HepG2 (cell line): ENCODE data around the gene PNMA8B.

Experiments used
- GTF3A ChIP-seq: sonication (generic); formaldehyde crosslinking; conservative IDR thresholded peaks from 2 replicates; pipeline ENCODE4 v1.4.0; 2020; ENCODE audit warnings: mild to moderate bottlenecking, missing genetic modification reagents
- HNRNPLL ChIP-seq: fragments of 200-400 bp; formaldehyde crosslinking; IDR thresholded peaks from 2 replicates; pipeline ENCODE4 v1.6.1; 2017; ENCODE audit warnings: mild to moderate bottlenecking, low read depth, low read length; ENCODE audit not compliant: poor library complexity, severe bottlenecking
- JUN ChIP-seq: sonication (generic); formaldehyde crosslinking; IDR thresholded peaks from 2 replicates; pipeline ENCODE4 v1.4.0; 2020; ENCODE audit warnings: mild to moderate bottlenecking, missing genetic modification reagents
- MAZ ChIP-seq, 2 experiments: sonication (generic) in 1 of 2; formaldehyde crosslinking in 1 of 2; IDR thresholded peaks; 2 replicates each; pipeline versions ENCODE4 v1.5.0 to v1.6.1; 2012 to 2020; ENCODE audit warnings: low read depth in 2 of 2, mild to moderate bottlenecking in 2 of 2, borderline replicate concordance in 1 of 2, improper control_type of control experiment in 1 of 2, low read length in 1 of 2, missing genetic modification reagents in 1 of 2, moderate library complexity in 1 of 2
- POLR2A ChIP-seq, 2 experiments: IDR thresholded peaks; 2 replicates each; pipeline ENCODE4 v1.6.1; 2011; ENCODE audit warnings: low read depth in 2 of 2, low read length in 2 of 2, mild to moderate bottlenecking in 1 of 2, moderate library complexity in 1 of 2; ENCODE audit not compliant: insufficient read depth in 1 of 2
- ZFP37 ChIP-seq: sonication (generic); formaldehyde crosslinking; IDR thresholded peaks from 2 replicates; pipeline ENCODE4 v1.4.0; 2020; ENCODE audit warnings: missing genetic modification reagents, borderline replicate concordance
- ZNF224 ChIP-seq: sonication (generic); formaldehyde crosslinking; IDR thresholded peaks from 2 replicates; pipeline ENCODE4 v1.5.0; 2020; ENCODE audit warnings: mild to moderate bottlenecking, missing genetic modification reagents
- ZNF549 ChIP-seq: sonication (generic); formaldehyde crosslinking; IDR thresholded peaks from 2 replicates; pipeline ENCODE4 v1.5.0; 2020; ENCODE audit warnings: missing genetic modification reagents
- TF ChIP-seq, protein P1 (sequence below): sonication (generic); formaldehyde crosslinking; IDR thresholded peaks from 2 replicates; pipeline ENCODE4 v1.5.0; 2020; ENCODE audit warnings: mild to moderate bottlenecking, missing genetic modification reagents, moderate library complexity
- TF ChIP-seq, protein P2 (sequence below): sonication (generic); formaldehyde crosslinking; IDR thresholded peaks from 2 replicates; pipeline ENCODE4 v1.8.0; 2022; ENCODE audit warnings: missing genetic modification reagents, mild to moderate bottlenecking, moderate library complexity, borderline replicate concordance
- TF ChIP-seq, protein P3 (sequence below): IDR thresholded peaks from 2 replicates; pipeline ENCODE4 v1.4.0; 2020; ENCODE audit warnings: mild to moderate bottlenecking, missing genetic modification reagents

DNA sequence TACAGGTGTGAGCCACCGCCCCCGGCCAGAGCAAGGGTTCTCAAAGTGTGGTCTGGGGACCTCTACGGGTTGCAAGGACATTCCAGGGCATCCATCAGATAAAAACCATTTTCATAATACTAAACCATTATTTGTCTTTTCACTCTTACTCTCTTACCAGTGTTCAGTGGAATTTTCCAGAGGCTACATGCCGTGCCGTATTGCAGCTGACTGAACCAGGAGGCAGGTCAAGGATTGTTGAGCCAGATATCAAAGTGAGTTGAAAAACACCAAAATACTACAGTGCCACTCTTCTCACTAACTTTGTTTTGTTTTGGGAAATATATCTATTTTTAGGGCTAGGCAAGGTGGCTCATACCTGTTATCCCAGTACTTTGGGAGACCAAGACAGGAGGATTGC, 7.2 kb upstream of the PNMA8B start:
- no peak for TF ChIP-seq POLR2A (IDR thresholded peaks at IDR 0.05; ENCODE audit: insufficient read depth in 1 of 2, low read depth in 2 of 2, low read length in 2 of 2)
- no peak for TF ChIP-seq ZNF224
- TF ChIP-seq HNRNPLL, result no peak
- TF ChIP-seq JUN (CRISPR knock-in tag), result no peak
- TF ChIP-seq, protein P1, sequence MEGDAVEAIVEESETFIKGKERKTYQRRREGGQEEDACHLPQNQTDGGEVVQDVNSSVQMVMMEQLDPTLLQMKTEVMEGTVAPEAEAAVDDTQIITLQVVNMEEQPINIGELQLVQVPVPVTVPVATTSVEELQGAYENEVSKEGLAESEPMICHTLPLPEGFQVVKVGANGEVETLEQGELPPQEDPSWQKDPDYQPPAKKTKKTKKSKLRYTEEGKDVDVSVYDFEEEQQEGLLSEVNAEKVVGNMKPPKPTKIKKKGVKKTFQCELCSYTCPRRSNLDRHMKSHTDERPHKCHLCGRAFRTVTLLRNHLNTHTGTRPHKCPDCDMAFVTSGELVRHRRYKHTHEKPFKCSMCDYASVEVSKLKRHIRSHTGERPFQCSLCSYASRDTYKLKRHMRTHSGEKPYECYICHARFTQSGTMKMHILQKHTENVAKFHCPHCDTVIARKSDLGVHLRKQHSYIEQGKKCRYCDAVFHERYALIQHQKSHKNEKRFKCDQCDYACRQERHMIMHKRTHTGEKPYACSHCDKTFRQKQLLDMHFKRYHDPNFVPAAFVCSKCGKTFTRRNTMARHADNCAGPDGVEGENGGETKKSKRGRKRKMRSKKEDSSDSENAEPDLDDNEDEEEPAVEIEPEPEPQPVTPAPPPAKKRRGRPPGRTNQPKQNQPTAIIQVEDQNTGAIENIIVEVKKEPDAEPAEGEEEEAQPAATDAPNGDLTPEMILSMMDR (CRISPR knock-in tag), result no peak
- TF ChIP-seq, protein P2, sequence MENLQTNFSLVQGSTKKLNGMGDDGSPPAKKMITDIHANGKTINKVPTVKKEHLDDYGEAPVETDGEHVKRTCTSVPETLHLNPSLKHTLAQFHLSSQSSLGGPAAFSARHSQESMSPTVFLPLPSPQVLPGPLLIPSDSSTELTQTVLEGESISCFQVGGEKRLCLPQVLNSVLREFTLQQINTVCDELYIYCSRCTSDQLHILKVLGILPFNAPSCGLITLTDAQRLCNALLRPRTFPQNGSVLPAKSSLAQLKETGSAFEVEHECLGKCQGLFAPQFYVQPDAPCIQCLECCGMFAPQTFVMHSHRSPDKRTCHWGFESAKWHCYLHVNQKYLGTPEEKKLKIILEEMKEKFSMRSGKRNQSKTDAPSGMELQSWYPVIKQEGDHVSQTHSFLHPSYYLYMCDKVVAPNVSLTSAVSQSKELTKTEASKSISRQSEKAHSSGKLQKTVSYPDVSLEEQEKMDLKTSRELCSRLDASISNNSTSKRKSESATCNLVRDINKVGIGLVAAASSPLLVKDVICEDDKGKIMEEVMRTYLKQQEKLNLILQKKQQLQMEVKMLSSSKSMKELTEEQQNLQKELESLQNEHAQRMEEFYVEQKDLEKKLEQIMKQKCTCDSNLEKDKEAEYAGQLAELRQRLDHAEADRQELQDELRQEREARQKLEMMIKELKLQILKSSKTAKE, result no peak
- no peak for TF ChIP-seq ZFP37
- TF ChIP-seq, protein P3, sequence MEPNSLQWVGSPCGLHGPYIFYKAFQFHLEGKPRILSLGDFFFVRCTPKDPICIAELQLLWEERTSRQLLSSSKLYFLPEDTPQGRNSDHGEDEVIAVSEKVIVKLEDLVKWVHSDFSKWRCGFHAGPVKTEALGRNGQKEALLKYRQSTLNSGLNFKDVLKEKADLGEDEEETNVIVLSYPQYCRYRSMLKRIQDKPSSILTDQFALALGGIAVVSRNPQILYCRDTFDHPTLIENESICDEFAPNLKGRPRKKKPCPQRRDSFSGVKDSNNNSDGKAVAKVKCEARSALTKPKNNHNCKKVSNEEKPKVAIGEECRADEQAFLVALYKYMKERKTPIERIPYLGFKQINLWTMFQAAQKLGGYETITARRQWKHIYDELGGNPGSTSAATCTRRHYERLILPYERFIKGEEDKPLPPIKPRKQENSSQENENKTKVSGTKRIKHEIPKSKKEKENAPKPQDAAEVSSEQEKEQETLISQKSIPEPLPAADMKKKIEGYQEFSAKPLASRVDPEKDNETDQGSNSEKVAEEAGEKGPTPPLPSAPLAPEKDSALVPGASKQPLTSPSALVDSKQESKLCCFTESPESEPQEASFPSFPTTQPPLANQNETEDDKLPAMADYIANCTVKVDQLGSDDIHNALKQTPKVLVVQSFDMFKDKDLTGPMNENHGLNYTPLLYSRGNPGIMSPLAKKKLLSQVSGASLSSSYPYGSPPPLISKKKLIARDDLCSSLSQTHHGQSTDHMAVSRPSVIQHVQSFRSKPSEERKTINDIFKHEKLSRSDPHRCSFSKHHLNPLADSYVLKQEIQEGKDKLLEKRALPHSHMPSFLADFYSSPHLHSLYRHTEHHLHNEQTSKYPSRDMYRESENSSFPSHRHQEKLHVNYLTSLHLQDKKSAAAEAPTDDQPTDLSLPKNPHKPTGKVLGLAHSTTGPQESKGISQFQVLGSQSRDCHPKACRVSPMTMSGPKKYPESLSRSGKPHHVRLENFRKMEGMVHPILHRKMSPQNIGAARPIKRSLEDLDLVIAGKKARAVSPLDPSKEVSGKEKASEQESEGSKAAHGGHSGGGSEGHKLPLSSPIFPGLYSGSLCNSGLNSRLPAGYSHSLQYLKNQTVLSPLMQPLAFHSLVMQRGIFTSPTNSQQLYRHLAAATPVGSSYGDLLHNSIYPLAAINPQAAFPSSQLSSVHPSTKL (CRISPR knock-in tag), result no peak
- TF ChIP-seq ZNF549 (CRISPR knock-in tag), result no peak
- no peak for TF ChIP-seq GTF3A (CRISPR knock-in tag)
- TF ChIP-seq MAZ (IDR thresholded peaks at IDR 0.05; ENCODE audit: borderline replicate concordance, low read depth, low read length), result no peak
- TF ChIP-seq MAZ (CRISPR knock-in tag; IDR thresholded peaks at IDR 0.05; ENCODE audit: low read depth), result no peak
